ENCODE results near the gene TMTC2. TPM values are rescaled to one million over a fixed set of nuclear protein-coding genes. Genes with fewer than 3 reads are reported as not detected.

The TMTC2 gene
- total RNA-seq, 6 experiments from 2014 or later: 0.75 to 3.2 (median 1.1) TPM

- H3K27ac Mint-ChIP-seq: no peak overlapping the region
- peaks cover 65% of the 10 kb centered on the region for H3K9me3 Mint-ChIP-seq
- no peak overlapping the region for H3K4me3 Mint-ChIP-seq
- DNase-seq: no peak
- H3K4me1 Mint-ChIP-seq (ENCODE audit: low read depth): no peaks in the 10 kb centered on the region
- no peak for TF ChIP-seq CTCF (IDR thresholded peaks at IDR 0.05)
- H3K27me3 Mint-ChIP-seq (ENCODE audit: insufficient read depth): no peaks in the 10 kb centered on the region; the same call in 1 of the 2 replicates
- H3K36me3 Mint-ChIP-seq (ENCODE audit: low read depth): peaks cover 9% of the 10 kb centered on the region
Measured at GRCh38 chr12:83121897-83122622, 435.4 kb downstream of the TMTC2 start.

GRCh38 chr12:83122623-83122934 lies 435.9 kb downstream of the TMTC2 start:
- H3K4me1 Mint-ChIP-seq (ENCODE audit: low read depth): no peaks in the 10 kb centered on the region
- no peaks in the 10 kb centered on the region; the same call in 1 of the 2 replicates for H3K27me3 Mint-ChIP-seq (ENCODE audit: insufficient read depth)
- H3K27ac Mint-ChIP-seq: no peak overlapping the region
- no peak for TF ChIP-seq CTCF (IDR thresholded peaks at IDR 0.05)
- H3K36me3 Mint-ChIP-seq (ENCODE audit: low read depth): peaks cover 9% of the 10 kb centered on the region
- H3K9me3 Mint-ChIP-seq: peaks cover 64% of the 10 kb centered on the region
- DNase-seq: no peak
- no peak overlapping the region for H3K4me3 Mint-ChIP-seq

- Mint-ChIP-seq H3K27me3 (ENCODE audit: insufficient read depth) (no peaks in the 10 kb centered on the region; the same call in 1 of the 2 replicates), H3K27ac (no peak overlapping the region)
Measured at GRCh38 chr12:83123039-83123438, 436.3 kb downstream of the TMTC2 start.

GRCh38 chr12:83128540-83128939 lies 441.8 kb downstream of the TMTC2 start:
- H3K9me3 Mint-ChIP-seq: peaks cover 33% of the 10 kb centered on the region
- no peaks in the 10 kb centered on the region for H3K27me3 Mint-ChIP-seq (ENCODE audit: insufficient read depth)
- H3K27ac Mint-ChIP-seq: no peak overlapping the region
- no peak for TF ChIP-seq CTCF (IDR thresholded peaks at IDR 0.05)
- no peak overlapping the region for H3K4me3 Mint-ChIP-seq
- H3K36me3 Mint-ChIP-seq (ENCODE audit: low read depth): no peaks in the 10 kb centered on the region
- DNase-seq: no peak
- H3K4me1 Mint-ChIP-seq (ENCODE audit: low read depth): no peaks in the 10 kb centered on the region

More at GRCh38 chr12:83123039-83123438, 436.3 kb downstream of the TMTC2 start:
- Mint-ChIP-seq H3K36me3 (ENCODE audit: low read depth) (peaks cover 9% of the 10 kb centered on the region), H3K9me3 (peaks cover 63% of the 10 kb centered on the region), H3K4me3 (no peak overlapping the region), H3K4me1 (ENCODE audit: low read depth) (no peaks in the 10 kb centered on the region)
- no peak for DNase-seq
- TF ChIP-seq CTCF (IDR thresholded peaks at IDR 0.05): no peak

GRCh38 chr12:83130178-83130577 lies 443.5 kb downstream of the TMTC2 start:
- Mint-ChIP-seq H3K27me3 (ENCODE audit: insufficient read depth) (no peaks in the 10 kb centered on the region), H3K27ac (no peak overlapping the region), H3K4me3 (no peak overlapping the region), H3K9me3 (peaks cover 26% of the 10 kb centered on the region), H3K4me1 (ENCODE audit: low read depth) (no peaks in the 10 kb centered on the region), H3K36me3 (ENCODE audit: low read depth) (no peaks in the 10 kb centered on the region)
- TF ChIP-seq CTCF (IDR thresholded peaks at IDR 0.05): no peak
- no peak for DNase-seq
